Suprapubic skin (tissue), 3 donors: Measurements from ENCODE around the gene NRP2.

ENCODE experiments used
- CTCF ChIP-seq, 2 donors: fragments of 200-600 bp in 1 of 2; fragments of 450-650 bp in 1 of 2; sonication (generic) in 1 of 2; IDR thresholded peaks; one replicate each; pipeline ENCODE4 v1.5.1; 2016 to 2019; ENCODE audit warnings: antibody characterized with exemption in 2 of 2, mild to moderate bottlenecking in 1 of 2, moderate library complexity in 1 of 2
- EP300 ChIP-seq: sonication (generic); formaldehyde crosslinking; IDR thresholded peaks from one replicate; pipeline ENCODE4 v1.6.1; 2017; ENCODE audit warnings: antibody characterized with exemption
- POLR2A ChIP-seq, 2 donors: fragments of 450-650 bp; IDR thresholded peaks; one replicate each; pipeline ENCODE4 v1.6.1; 2017; ENCODE audit warnings: antibody characterized with exemption in 2 of 2, mild to moderate bottlenecking in 2 of 2, moderate library complexity in 2 of 2

GRCh38 chr2:205785507-205786260 is 103.4 kb downstream of the NRP2 start:
- no peak for TF ChIP-seq POLR2A (IDR thresholded peaks at IDR 0.05)
- no peak for TF ChIP-seq CTCF (IDR thresholded peaks at IDR 0.05)
- no peak for TF ChIP-seq EP300
